Measurements from ENCODE around the gene FERMT3.

The FERMT3 gene

GRCh38 chr11:64165842-64166635 is 40.5 kb upstream of the FERMT3 start, which contains the start of gene MACROD1:
MACROD1 (minus strand) TSS chr11:64166113; CDS start chr11:64165994, 119 bp downstream.
- DNase-seq (ENCODE audit: low read depth), result peak; percentile 94
- H3K4me3 ChIP-seq (ENCODE audit: low read depth, low read length), result peak within 1 kb of the TSS; percentile 69
- TF ChIP-seq CTCF (IDR thresholded peaks at IDR 0.05; ENCODE audit: control insufficient read depth, extremely low read depth, insufficient read depth), result no peak

GRCh38 chr11:64170419-64170818 is 36.1 kb upstream of the FERMT3 start:
- DNase-seq (ENCODE audit: low read depth), result no peak
- no peak for TF ChIP-seq CTCF (IDR thresholded peaks at IDR 0.05; ENCODE audit: control insufficient read depth, extremely low read depth, insufficient read depth)
- H3K4me3 ChIP-seq (ENCODE audit: low read depth, low read length), result no peak overlapping the region

- TF ChIP-seq CTCF (IDR thresholded peaks at IDR 0.05; ENCODE audit: control insufficient read depth, extremely low read depth, insufficient read depth), result no peak
- H3K4me3 ChIP-seq (ENCODE audit: low read depth, low read length), result no peak overlapping the region
Observed at GRCh38 chr11:64173616-64174355, 32.7 kb upstream of the FERMT3 start.

GRCh38 chr11:64176751-64177150 is 29.8 kb upstream of the FERMT3 start:
- no peak overlapping the region for H3K4me3 ChIP-seq (ENCODE audit: low read depth, low read length)
- DNase-seq (ENCODE audit: low read depth), result no peak
- TF ChIP-seq CTCF (IDR thresholded peaks at IDR 0.05; ENCODE audit: control insufficient read depth, extremely low read depth, insufficient read depth), result no peak

More at GRCh38 chr11:64173616-64174355, 32.7 kb upstream of the FERMT3 start:
- DNase-seq (ENCODE audit: low read depth), result no peak

- DNase-seq (ENCODE audit: low read depth), result no peak
- TF ChIP-seq CTCF (IDR thresholded peaks at IDR 0.05; ENCODE audit: control insufficient read depth, extremely low read depth, insufficient read depth), result no peak
- no peak overlapping the region for H3K4me3 ChIP-seq (ENCODE audit: low read depth, low read length)
Observed at GRCh38 chr11:64178203-64178602, 28.3 kb upstream of the FERMT3 start.

GRCh38 chr11:64178951-64179639 is 27.4 kb upstream of the FERMT3 start:
- H3K4me3 ChIP-seq (ENCODE audit: low read depth, low read length), result no peak overlapping the region
- no peak for DNase-seq (ENCODE audit: low read depth)
- no peak for TF ChIP-seq CTCF (IDR thresholded peaks at IDR 0.05; ENCODE audit: control insufficient read depth, extremely low read depth, insufficient read depth)
